Loucy (cell line): ENCODE measurements around the gene ASXL1.

Source experiments
- EZH2phosphoT487 ChIP-seq: fragments of 200-600 bp; IDR thresholded peaks from 2 replicates; pipeline ENCODE4 v1.6.1; 2018; ENCODE audit warnings: antibody characterized with exemption, mild to moderate bottlenecking, moderate library complexity, borderline replicate concordance
- TF ChIP-seq, protein P1 (sequence below): fragments of 200-600 bp; sonication (generic); conservative IDR thresholded peaks from 2 replicates; pipeline ENCODE4 v1.5.1; 2014; ENCODE audit warnings: mild to moderate bottlenecking, antibody characterized with exemption, low read length

DNA sequence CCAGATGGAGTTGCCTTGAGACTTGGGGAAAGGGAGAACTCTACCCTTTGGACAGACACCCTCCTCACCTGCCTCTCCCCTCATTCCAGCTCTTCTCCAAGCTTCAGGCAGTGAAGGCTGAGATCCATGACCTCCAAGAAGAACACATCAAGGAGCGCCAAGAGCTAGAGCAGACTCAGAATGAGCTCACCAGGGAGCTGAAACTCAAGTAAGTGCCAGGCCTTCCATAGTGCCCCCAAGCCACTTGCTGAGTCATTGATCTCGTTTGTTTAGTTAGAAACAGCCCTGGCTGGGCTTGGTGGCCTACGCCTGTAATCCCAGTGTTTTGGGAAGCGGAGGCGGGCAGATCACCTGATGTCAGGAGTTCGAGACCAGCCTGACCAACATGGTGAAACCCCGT, 41.5 kb upstream of the ASXL1 start:
- TF ChIP-seq, protein P1, sequence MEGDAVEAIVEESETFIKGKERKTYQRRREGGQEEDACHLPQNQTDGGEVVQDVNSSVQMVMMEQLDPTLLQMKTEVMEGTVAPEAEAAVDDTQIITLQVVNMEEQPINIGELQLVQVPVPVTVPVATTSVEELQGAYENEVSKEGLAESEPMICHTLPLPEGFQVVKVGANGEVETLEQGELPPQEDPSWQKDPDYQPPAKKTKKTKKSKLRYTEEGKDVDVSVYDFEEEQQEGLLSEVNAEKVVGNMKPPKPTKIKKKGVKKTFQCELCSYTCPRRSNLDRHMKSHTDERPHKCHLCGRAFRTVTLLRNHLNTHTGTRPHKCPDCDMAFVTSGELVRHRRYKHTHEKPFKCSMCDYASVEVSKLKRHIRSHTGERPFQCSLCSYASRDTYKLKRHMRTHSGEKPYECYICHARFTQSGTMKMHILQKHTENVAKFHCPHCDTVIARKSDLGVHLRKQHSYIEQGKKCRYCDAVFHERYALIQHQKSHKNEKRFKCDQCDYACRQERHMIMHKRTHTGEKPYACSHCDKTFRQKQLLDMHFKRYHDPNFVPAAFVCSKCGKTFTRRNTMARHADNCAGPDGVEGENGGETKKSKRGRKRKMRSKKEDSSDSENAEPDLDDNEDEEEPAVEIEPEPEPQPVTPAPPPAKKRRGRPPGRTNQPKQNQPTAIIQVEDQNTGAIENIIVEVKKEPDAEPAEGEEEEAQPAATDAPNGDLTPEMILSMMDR, result no peak
- TF ChIP-seq EZH2phosphoT487, result no peak
